Natural killer cell (primary cell): ENCODE measurements around the gene GABPB2. TPM values are rescaled to one million over a fixed set of nuclear protein-coding genes. Genes with fewer than 3 reads are reported as not detected.

Experiments used
- ATAC-seq, 3 donors: fragments of 150-1000 bp in 2 of 3; fragments of 200-7000 bp in 1 of 3; cut with Tn5 transposase; 1 replicate in 1 of 3; 2 replicates in 2 of 3; pipeline ENCODE4 v1.10.0; 2021; ENCODE audit warnings: mild to moderate bottlenecking in 2 of 3, moderate library complexity in 2 of 3
- DNase-seq, 2 donors: peaks; one replicate each; pipeline versions ENCODE4 v3.0.0 to v3.0.0-alpha.2; 2013 to 2021; ENCODE audit warnings: mixed read lengths in 1 of 2
- H3K27ac ChIP-seq: one replicate; pipeline ENCODE4 v1.5.1; 2013; ENCODE audit warnings: mild to moderate bottlenecking, low read length
- H3K27me3 ChIP-seq: one replicate; pipeline ENCODE4 v1.6.1; 2013; ENCODE audit warnings: low read length; ENCODE audit not compliant: control insufficient read depth, insufficient read depth
- H3K36me3 ChIP-seq: one replicate; pipeline ENCODE4 v1.6.1; 2013; ENCODE audit warnings: low read length; ENCODE audit not compliant: control insufficient read depth, insufficient read depth
- H3K4me1 ChIP-seq: one replicate; pipeline ENCODE4 v1.6.1; 2013; ENCODE audit warnings: low read length; ENCODE audit not compliant: control insufficient read depth, insufficient read depth
- H3K4me3 ChIP-seq: one replicate; pipeline ENCODE4 v1.5.1; 2013; ENCODE audit warnings: low read length
- H3K9me3 ChIP-seq: one replicate; pipeline ENCODE4 v1.6.1; 2013; ENCODE audit warnings: low read length; ENCODE audit not compliant: control insufficient read depth, insufficient read depth
- H3K27ac Mint-ChIP-seq, 2 donors: one replicate each; pipeline ENCODE4 v1.8.0; 2022; ENCODE audit warnings: mild to moderate bottlenecking in 2 of 2, mixed read lengths in 2 of 2, moderate library complexity in 1 of 2
- H3K27me3 Mint-ChIP-seq, 2 donors: one replicate each; pipeline ENCODE4 v1.8.0; 2022; ENCODE audit warnings: low read depth in 2 of 2, mixed read lengths in 2 of 2
- H3K36me3 Mint-ChIP-seq: one replicate; pipeline ENCODE4 v1.8.0; 2022; ENCODE audit warnings: mixed read lengths
- H3K4me1 Mint-ChIP-seq, 2 donors: one replicate each; pipeline ENCODE4 v1.8.0; 2022; ENCODE audit warnings: mixed read lengths in 2 of 2
- H3K4me3 Mint-ChIP-seq: one replicate; pipeline ENCODE4 v1.8.0; 2022; ENCODE audit warnings: mild to moderate bottlenecking, moderate library complexity, mixed read lengths
- H3K9me3 Mint-ChIP-seq, 2 donors: one replicate each; pipeline ENCODE4 v1.8.0; 2022; ENCODE audit warnings: mixed read lengths in 2 of 2
- CTCF ChIP-seq: fragments of 200-600 bp; IDR thresholded peaks from one replicate; pipeline ENCODE4 v1.8.0; 2022; ENCODE audit warnings: antibody characterized with exemption
- WGBS: methylation state at CpG from one replicate; pipeline ENCODE4 v1.1.7; 2013; ENCODE audit warnings: missing lambda C conversion rate; ENCODE audit not compliant: insufficient coverage; 5-methylcytosine and 5-hydroxymethylcytosine counted together
- intact Hi-C: fragments of 100-400 bp; cut with micrococcal nuclease; formaldehyde crosslinking; loops from one replicate; pipeline ENCODE4 v1.14.2; 2022
- total RNA-seq, 4 donors: library from RNA; stranded (reverse); fragments of 120-200 nt in 1 of 4; gene quantifications; one replicate each; pipeline versions ENCODE4 v1.2.3 to v1.2.4, GENCODE V29; 2013 to 2022

GABPB2 gene
- total RNA-seq, 3 donors from 2014 or later (not counting 1 experiment from before 2014, with no cell fraction given): 27.4 to 34.0 (median 30.6) TPM

GRCh38 chr1:151047925-151048644 is 22.5 kb upstream of the GABPB2 start:
- WGBS: under 1% methylated on average over 48 of the region's 48 CpGs
- Mint-ChIP-seq H3K27me3 (no peaks in the 10 kb centered on the region), H3K9me3 (no peaks in the 10 kb centered on the region), H3K4me1 (peaks cover 56 to 57% of the 10 kb centered on the region in 2 donors), H3K27ac (peak overlapping the region; percentile 98 to 99), H3K4me3 (peak overlapping the region; percentile 96), H3K36me3 (peaks cover 12% of the 10 kb centered on the region)
- intact Hi-C loops: loop anchor here (1.0 to 2.0 kb wide), 2 partner anchors 9 to 39 kb away; partner anchors contain the start of gene PRUNE1
- Histone ChIP-seq H3K27ac (peak overlapping the region; percentile 87), H3K4me1 (peaks cover 25% of the 10 kb centered on the region), H3K27me3 (no peaks in the 10 kb centered on the region), H3K4me3 (peak overlapping the region; percentile 93), H3K36me3 (peaks cover 24% of the 10 kb centered on the region), H3K9me3 (no peaks in the 10 kb centered on the region)
- peak; percentile 54 to 84 for DNase-seq
- ATAC-seq: peak; percentile 66 to 86 (median 70)
- TF ChIP-seq CTCF: peak; percentile 50

DNA sequence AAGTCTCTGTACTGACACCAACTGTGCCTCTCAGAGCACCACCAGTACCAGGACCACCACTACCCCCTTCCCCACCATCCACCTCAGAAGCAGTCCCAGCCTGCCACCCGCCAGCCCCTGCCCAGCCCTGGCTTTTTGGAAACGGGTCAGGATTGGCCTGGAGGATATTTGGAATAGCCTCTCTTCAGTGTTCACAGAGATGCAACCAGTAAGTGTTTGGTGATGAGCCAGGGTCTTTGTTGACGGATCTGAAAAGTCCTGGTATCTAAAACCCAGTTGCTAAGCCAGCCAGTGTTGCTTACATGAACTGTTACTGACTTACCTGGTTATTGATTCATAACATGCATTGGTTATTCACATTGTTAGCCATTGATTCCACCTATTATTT is 21.9 kb upstream of the GABPB2 start:
- Histone ChIP-seq H3K4me3 (peak overlapping the region; percentile 93), H3K4me1 (peaks cover 27% of the 10 kb centered on the region), H3K9me3 (no peaks in the 10 kb centered on the region), H3K27me3 (no peaks in the 10 kb centered on the region), H3K27ac (peak overlapping the region; percentile 87), H3K36me3 (peaks cover 29% of the 10 kb centered on the region)
- intact Hi-C loops: loop anchor here (1.0 to 2.0 kb wide), 2 partner anchors 9 to 40 kb away; partner anchors contain the start of gene PRUNE1
- Mint-ChIP-seq H3K27me3 (no peaks in the 10 kb centered on the region), H3K27ac (peak overlapping the region; percentile 98 to 99), H3K36me3 (peaks cover 12% of the 10 kb centered on the region), H3K9me3 (no peaks in the 10 kb centered on the region), H3K4me1 (peaks cover 56 to 60% of the 10 kb centered on the region in 2 donors), H3K4me3 (peak overlapping the region; percentile 96)
- TF ChIP-seq CTCF: peak; percentile 13
- no peak for ATAC-seq
- WGBS: 41% methylated on average over 3 of the region's 3 CpGs
- no peak for DNase-seq

DNA sequence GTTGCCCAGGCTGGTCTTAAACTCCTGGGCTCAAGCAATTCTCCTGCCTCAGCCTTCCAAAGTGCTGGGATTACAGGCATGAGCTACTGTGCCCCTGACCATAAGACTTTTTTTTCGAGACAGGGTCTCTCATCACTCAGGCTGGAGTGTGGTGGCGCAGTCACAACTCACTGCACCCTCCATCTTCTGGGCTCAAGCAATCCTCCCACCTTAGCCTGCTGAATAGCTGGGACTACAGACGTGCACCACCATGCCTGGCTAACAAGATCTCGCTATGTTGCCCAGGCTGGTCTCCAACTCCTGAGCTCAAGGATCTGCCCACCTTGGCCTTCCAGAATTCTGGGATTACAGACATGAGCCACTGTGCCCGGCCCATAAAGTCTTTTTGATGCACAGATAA is 21.1 kb upstream of the GABPB2 start:
- ATAC-seq (no peak), DNase-seq (no peak)
- Histone ChIP-seq H3K36me3 (peaks cover 37% of the 10 kb centered on the region), H3K4me1 (peaks cover 35% of the 10 kb centered on the region), H3K27ac (peak overlapping the region; percentile 28), H3K9me3 (no peaks in the 10 kb centered on the region), H3K4me3 (no peak overlapping the region), H3K27me3 (no peaks in the 10 kb centered on the region)
- H3K36me3 Mint-ChIP-seq: peaks cover 17% of the 10 kb centered on the region
- peak overlapping the region; percentile 98 to 99 for H3K27ac Mint-ChIP-seq
- intact Hi-C loops: loop anchor here (2.0 kb wide), 1 partner anchor 41 kb away; the partner anchor contains the start of gene PRUNE1
- H3K4me3 Mint-ChIP-seq: peak overlapping the region; percentile 96
- WGBS: 90% methylated on average over 4 of the region's 5 CpGs
- H3K9me3 Mint-ChIP-seq: no peaks in the 10 kb centered on the region
- H3K27me3 Mint-ChIP-seq: no peaks in the 10 kb centered on the region
- no peak for TF ChIP-seq CTCF
- peaks cover 62 to 68% of the 10 kb centered on the region in 2 donors for H3K4me1 Mint-ChIP-seq
